ENCODE results near the gene PACRG.

- TF ChIP-seq POLR2AphosphoS5 (IDR thresholded peaks at IDR 0.05; ENCODE audit: low read depth, low read length) (no peak), TAF1 (IDR thresholded peaks at IDR 0.05; ENCODE audit: borderline replicate concordance, insufficient read depth, low read length) (no peak), SIN3A (IDR thresholded peaks at IDR 0.05; ENCODE audit: borderline replicate concordance, insufficient read depth, low read length) (no peak)
These were observed 474.1 kb downstream of the PACRG start for GRCh38 chr6:163201855-163202254.
